Measurements from ENCODE around the gene PACC1.
"Not testable (repeated sequence)": the region's sequence is repeated elsewhere in the genome, so short reads cannot be mapped to it uniquely, and the experiment has no call there.

Gene PACC1

DNA sequence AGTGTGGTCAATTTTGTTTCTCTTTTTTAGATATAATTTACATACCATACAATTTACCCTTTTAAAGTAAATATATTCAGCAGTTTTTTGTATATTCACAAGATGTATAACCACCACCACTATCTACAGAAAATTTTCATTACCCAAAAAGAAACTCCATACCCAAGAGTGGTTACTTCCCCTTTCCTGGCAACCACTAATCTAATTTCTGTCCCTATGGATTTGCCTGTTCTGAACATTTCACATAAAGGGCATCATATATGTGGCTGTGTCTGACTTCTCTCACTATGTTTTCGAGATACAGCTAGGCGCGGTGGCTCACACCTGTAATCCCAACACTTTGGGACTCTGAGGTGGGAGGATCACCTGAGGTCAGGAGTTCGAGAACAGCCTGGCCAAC lies 13.6 kb downstream of the PACC1 start:
- Histone ChIP-seq H3K36me3 (ENCODE audit: control insufficient read depth, insufficient read depth, low read length) (peaks cover 4% of the 10 kb centered on the region), H3K27me3 (replicated peaks; ENCODE audit: control insufficient read depth, insufficient read depth, low read length, poor library complexity, severe bottlenecking) (no peaks in the 10 kb centered on the region), H3K9me3 (ENCODE audit: control insufficient read depth, low read length) (no peaks in the 10 kb centered on the region), H3K27ac (ENCODE audit: insufficient read depth, low read length, poor library complexity, severe bottlenecking) (no peak overlapping the region), H3K4me1 (ENCODE audit: control insufficient read depth, insufficient read depth, low read length, poor library complexity, severe bottlenecking) (no peaks in the 10 kb centered on the region), H3K4me3 (ENCODE audit: insufficient read depth, low read depth, low read length, poor library complexity, severe bottlenecking) (no peak overlapping the region)
- DNase-seq = no peak

DNA sequence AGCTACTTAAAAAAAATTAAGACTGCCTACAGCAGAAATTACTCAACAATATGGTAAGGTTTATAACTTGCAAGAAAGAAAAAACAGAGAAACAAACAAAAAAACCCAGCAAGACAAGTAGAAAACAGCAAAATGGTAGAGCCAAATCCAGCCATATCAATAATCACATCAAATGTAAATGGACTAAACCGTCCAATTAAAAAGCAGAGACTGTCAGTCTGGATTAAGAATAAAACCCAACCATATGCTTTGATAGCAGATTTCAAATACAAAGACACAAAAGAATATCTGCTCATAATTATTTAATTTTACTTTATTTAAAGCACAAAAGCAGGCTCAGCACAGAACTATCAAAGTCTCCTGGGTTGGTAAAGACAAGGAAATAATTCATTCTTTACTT lies 17.5 kb downstream of the PACC1 start:
- Histone ChIP-seq H3K4me3 (ENCODE audit: insufficient read depth, low read depth, low read length, poor library complexity, severe bottlenecking) (no peak overlapping the region), H3K27me3 (replicated peaks; ENCODE audit: control insufficient read depth, insufficient read depth, low read length, poor library complexity, severe bottlenecking) (no peaks in the 10 kb centered on the region), H3K4me1 (ENCODE audit: control insufficient read depth, insufficient read depth, low read length, poor library complexity, severe bottlenecking) (no peaks in the 10 kb centered on the region), H3K36me3 (ENCODE audit: control insufficient read depth, insufficient read depth, low read length) (no peaks in the 10 kb centered on the region), H3K27ac (ENCODE audit: insufficient read depth, low read length, poor library complexity, severe bottlenecking) (no peak overlapping the region), H3K9me3 (ENCODE audit: control insufficient read depth, low read length) (no peaks in the 10 kb centered on the region)
- no peak for DNase-seq

DNA sequence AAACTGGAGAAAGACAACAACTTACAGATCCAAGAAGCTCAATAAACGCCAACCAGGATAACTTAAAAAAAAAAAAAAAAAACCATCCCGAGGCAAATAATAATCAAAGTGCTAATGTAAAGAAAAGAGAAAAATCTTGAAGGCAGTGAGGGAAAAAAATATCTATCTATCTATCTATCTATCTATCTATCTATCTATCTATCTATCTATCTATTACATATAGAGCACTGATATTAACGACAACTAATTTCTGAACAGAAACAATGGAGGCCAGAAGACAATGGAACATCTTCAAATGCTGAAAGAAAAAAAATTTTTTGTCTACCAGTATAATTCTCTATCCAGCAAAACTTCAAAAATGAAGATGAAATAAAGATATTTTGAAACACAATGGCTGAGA lies 18.0 kb downstream of the PACC1 start:
- Histone ChIP-seq H3K36me3 (ENCODE audit: control insufficient read depth, insufficient read depth, low read length) (no peaks in the 10 kb centered on the region), H3K4me1 (ENCODE audit: control insufficient read depth, insufficient read depth, low read length, poor library complexity, severe bottlenecking) (no peaks in the 10 kb centered on the region), H3K9me3 (ENCODE audit: control insufficient read depth, low read length) (no peaks in the 10 kb centered on the region), H3K27ac (ENCODE audit: insufficient read depth, low read length, poor library complexity, severe bottlenecking) (no peak overlapping the region), H3K4me3 (ENCODE audit: insufficient read depth, low read depth, low read length, poor library complexity, severe bottlenecking) (no peak overlapping the region), H3K27me3 (replicated peaks; ENCODE audit: control insufficient read depth, insufficient read depth, low read length, poor library complexity, severe bottlenecking) (no peaks in the 10 kb centered on the region)
- no peak for DNase-seq

DNA sequence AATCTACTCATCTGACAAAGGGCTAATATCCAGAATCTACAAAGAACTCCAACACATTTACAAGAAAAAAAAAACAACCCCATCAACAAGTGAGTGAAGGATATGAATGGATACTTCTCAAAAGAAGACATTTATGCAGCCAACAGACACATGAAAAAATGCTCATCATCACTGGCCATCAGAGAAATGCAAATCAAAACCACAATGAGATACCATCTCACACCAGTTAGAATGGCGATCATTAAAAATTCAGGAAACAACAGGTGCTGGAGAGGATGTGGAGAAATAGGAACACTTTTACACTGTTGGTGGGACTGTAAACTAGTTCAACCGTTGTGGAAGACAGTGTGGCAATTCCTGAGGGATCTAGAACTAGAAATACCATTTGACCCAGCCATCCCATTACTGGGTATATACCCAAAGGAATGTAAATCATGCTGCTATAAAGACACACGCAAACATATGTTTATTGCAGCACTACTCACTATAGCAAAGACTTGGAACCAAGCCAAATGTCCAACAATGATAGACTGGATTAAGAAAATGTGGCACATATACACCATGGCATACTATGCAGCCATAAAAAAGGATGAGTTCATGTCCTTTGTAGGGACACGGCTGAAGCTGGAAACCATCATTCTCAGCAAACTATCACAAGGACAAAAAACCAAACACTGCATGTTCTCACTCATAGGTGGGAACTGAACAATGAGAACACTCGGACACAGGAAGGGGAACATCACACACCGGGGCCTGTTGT lies 18.8 kb downstream of the PACC1 start:
- H3K9me3 ChIP-seq (ENCODE audit: control insufficient read depth, low read length); H3K4me3 ChIP-seq (ENCODE audit: insufficient read depth, low read depth, low read length, poor library complexity, severe bottlenecking); H3K4me1 ChIP-seq (ENCODE audit: control insufficient read depth, insufficient read depth, low read length, poor library complexity, severe bottlenecking); H3K36me3 ChIP-seq (ENCODE audit: control insufficient read depth, insufficient read depth, low read length); H3K27me3 ChIP-seq (replicated peaks; ENCODE audit: control insufficient read depth, insufficient read depth, low read length, poor library complexity, severe bottlenecking); H3K27ac ChIP-seq (ENCODE audit: insufficient read depth, low read length, poor library complexity, severe bottlenecking); DNase-seq: not testable (repeated sequence)

DNA sequence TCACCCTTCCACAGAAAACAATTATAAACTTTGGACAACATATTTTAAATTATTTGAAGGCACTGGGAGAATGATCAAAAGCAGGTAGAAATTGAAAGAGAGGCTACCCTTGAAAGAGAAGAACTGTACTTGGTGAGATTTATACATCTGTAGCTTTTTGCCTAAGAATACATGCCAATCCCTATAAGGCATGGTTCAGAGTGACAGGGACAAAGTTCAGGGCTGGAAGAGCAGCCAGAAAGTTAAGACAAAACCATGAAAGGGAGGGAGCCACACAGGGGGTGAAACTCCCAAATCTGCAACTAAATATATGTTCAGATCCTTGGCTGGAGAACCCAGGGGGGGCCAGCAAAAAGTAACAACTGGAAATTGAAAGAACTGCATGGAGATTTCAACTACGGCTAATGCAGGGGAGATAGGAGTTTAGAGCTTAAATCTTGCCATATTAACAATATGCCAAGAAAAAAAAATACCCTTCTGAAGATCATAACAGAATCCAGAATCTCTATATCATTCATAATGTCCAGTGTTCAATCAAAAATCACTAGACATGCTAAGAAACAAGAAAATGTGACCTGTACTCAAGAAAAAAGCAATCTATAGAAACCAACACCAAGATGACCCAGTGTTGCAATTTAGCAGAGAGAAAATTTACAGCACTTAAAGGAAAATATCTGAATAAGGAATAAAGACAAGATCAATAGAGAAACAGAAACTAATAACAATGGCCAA lies 25.5 kb downstream of the PACC1 start:
- Histone ChIP-seq H3K27me3 (replicated peaks; ENCODE audit: control insufficient read depth, insufficient read depth, low read length, poor library complexity, severe bottlenecking) (no peaks in the 10 kb centered on the region), H3K9me3 (ENCODE audit: control insufficient read depth, low read length) (no peaks in the 10 kb centered on the region), H3K36me3 (ENCODE audit: control insufficient read depth, insufficient read depth, low read length) (peaks cover 23% of the 10 kb centered on the region), H3K27ac (ENCODE audit: insufficient read depth, low read length, poor library complexity, severe bottlenecking) (no peak overlapping the region), H3K4me1 (ENCODE audit: control insufficient read depth, insufficient read depth, low read length, poor library complexity, severe bottlenecking) (no peaks in the 10 kb centered on the region), H3K4me3 (ENCODE audit: insufficient read depth, low read depth, low read length, poor library complexity, severe bottlenecking) (no peak overlapping the region)
- no peak for DNase-seq

DNA sequence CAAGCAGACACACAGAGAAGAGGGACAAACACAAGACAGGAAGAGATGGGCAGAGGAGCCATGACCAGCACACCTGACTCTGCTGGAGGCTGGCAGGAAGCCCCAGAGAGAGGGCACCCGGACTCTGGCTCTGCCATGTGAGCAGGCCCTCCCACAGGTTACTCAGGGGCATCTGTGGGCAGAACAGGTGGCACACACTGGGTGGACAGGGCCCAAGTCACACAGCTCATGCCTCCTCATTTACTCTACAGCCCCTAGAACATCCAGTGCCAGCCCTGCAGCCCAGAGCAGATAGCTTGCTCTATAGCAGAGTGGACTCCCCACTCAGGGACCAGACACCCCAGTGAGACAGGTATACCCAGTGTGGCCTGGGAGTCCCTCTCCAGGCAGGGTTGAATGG lies 28.7 kb downstream of the PACC1 start:
- H3K36me3 ChIP-seq (ENCODE audit: control insufficient read depth, insufficient read depth, low read length) = peaks cover 41% of the 10 kb centered on the region
- H3K4me3 ChIP-seq (ENCODE audit: insufficient read depth, low read depth, low read length, poor library complexity, severe bottlenecking) = no peak overlapping the region
- DNase-seq = no peak
- H3K27ac ChIP-seq (ENCODE audit: insufficient read depth, low read length, poor library complexity, severe bottlenecking) = no peak overlapping the region
- no peaks in the 10 kb centered on the region for H3K27me3 ChIP-seq (replicated peaks; ENCODE audit: control insufficient read depth, insufficient read depth, low read length, poor library complexity, severe bottlenecking)
- H3K4me1 ChIP-seq (ENCODE audit: control insufficient read depth, insufficient read depth, low read length, poor library complexity, severe bottlenecking) = no peaks in the 10 kb centered on the region
- no peaks in the 10 kb centered on the region for H3K9me3 ChIP-seq (ENCODE audit: control insufficient read depth, low read length)

DNA sequence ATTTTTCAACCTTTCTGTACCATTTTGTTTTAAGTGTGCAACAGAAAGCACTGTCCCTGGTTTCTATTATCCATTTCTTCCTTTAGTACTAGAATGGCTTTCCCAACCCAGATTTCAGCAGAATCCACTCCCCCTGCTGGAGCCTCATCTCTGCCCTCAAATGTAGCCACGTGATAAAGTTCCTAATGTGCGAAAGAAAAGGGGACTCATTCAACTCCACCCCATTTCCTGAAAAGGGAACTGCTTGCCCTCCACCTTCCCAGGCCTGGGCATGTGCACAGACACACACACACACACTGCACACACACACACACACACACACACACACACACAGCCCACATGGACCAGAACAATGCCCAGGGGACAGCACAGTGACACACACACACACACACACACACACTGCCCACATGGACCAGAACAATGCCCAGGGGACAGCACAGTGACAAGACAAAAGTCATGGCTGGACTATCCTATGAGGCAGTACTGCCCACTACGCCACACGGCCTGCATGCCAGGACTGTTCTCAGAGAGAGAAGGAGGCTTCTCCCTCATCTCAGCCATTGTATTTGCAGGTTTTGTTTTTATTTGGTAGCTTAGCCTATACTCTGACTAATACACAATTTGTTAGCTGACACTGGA lies 33.2 kb downstream of the PACC1 start:
- Histone ChIP-seq H3K27ac (ENCODE audit: insufficient read depth, low read length, poor library complexity, severe bottlenecking) (no peak overlapping the region), H3K4me3 (ENCODE audit: insufficient read depth, low read depth, low read length, poor library complexity, severe bottlenecking) (no peak overlapping the region), H3K27me3 (replicated peaks; ENCODE audit: control insufficient read depth, insufficient read depth, low read length, poor library complexity, severe bottlenecking) (no peaks in the 10 kb centered on the region), H3K4me1 (ENCODE audit: control insufficient read depth, insufficient read depth, low read length, poor library complexity, severe bottlenecking) (no peaks in the 10 kb centered on the region), H3K36me3 (ENCODE audit: control insufficient read depth, insufficient read depth, low read length) (peaks cover 51% of the 10 kb centered on the region), H3K9me3 (ENCODE audit: control insufficient read depth, low read length) (no peaks in the 10 kb centered on the region)
- DNase-seq = no peak

DNA sequence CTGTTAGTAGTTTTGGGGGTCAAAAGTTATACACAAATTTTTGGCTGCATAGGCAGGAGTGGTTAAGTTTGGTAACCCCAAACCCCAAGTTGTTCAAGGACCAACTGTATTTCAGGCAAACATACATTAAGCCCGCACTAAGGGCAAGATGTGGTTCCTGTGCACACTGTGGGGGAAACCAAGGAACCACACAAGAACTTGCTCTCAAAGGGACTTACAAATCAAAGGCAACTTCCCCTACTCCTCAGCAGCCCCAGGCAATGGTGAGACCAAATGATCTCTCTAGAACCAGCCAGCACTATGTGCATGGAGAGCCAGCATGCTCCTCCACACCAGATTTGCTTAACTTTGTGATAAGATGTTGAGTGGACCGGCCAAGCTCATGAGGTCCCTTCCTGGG lies 35.3 kb downstream of the PACC1 start:
- H3K4me1 ChIP-seq (ENCODE audit: control insufficient read depth, insufficient read depth, low read length, poor library complexity, severe bottlenecking) = no peaks in the 10 kb centered on the region
- no peak overlapping the region for H3K4me3 ChIP-seq (ENCODE audit: insufficient read depth, low read depth, low read length, poor library complexity, severe bottlenecking)
- H3K27me3 ChIP-seq (replicated peaks; ENCODE audit: control insufficient read depth, insufficient read depth, low read length, poor library complexity, severe bottlenecking) = no peaks in the 10 kb centered on the region
- DNase-seq = no peak
- no peaks in the 10 kb centered on the region for H3K9me3 ChIP-seq (ENCODE audit: control insufficient read depth, low read length)
- peaks cover 32% of the 10 kb centered on the region for H3K36me3 ChIP-seq (ENCODE audit: control insufficient read depth, insufficient read depth, low read length)
- no peak overlapping the region for H3K27ac ChIP-seq (ENCODE audit: insufficient read depth, low read length, poor library complexity, severe bottlenecking)

DNA sequence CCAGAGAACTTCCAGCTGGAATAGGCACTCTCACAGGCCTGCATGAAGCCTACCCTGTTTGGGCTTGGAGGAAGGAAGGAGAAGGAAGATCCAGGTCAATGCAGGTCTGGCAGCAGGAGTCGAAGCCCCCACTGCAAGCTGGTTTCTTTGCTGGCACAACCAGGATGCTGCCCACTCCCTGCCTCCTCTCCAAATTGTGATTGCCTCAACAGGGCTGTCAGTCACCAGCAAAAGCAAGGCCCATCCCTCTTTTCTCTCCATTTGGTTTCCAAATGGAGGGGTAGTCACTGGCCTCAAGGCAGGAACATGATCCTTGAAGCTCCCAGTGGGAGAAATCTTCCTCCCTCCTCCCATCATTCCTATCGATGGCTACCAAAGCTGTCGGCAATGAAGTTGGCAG lies 37.0 kb downstream of the PACC1 start:
- no peak overlapping the region for H3K27ac ChIP-seq (ENCODE audit: insufficient read depth, low read length, poor library complexity, severe bottlenecking)
- H3K27me3 ChIP-seq (replicated peaks; ENCODE audit: control insufficient read depth, insufficient read depth, low read length, poor library complexity, severe bottlenecking) = no peaks in the 10 kb centered on the region
- H3K36me3 ChIP-seq (ENCODE audit: control insufficient read depth, insufficient read depth, low read length) = peaks cover 26% of the 10 kb centered on the region
- H3K4me3 ChIP-seq (ENCODE audit: insufficient read depth, low read depth, low read length, poor library complexity, severe bottlenecking) = no peak overlapping the region
- no peak for DNase-seq
- H3K4me1 ChIP-seq (ENCODE audit: control insufficient read depth, insufficient read depth, low read length, poor library complexity, severe bottlenecking) = no peaks in the 10 kb centered on the region
- no peaks in the 10 kb centered on the region for H3K9me3 ChIP-seq (ENCODE audit: control insufficient read depth, low read length)

DNA sequence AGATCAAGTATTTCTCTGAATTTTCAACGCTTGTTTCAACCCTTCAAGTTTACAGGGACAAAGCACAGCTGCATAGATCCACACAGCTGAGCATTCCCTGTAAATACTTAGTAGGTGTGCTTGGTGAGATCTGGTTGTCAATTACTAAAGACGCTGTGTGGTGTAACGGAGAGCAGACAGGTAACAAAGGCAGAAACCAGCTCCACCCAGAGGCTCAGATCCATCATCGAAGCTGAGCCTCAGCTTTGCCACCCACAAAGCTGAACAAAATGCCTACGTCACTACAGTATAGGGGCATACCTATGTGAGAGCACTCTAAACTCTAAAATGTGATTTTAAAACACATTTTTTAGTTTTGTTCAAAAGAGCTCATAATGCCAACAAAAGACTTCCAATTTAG lies 38.7 kb downstream of the PACC1 start:
- H3K27ac ChIP-seq (ENCODE audit: insufficient read depth, low read length, poor library complexity, severe bottlenecking) = no peak overlapping the region
- peaks cover 22% of the 10 kb centered on the region for H3K36me3 ChIP-seq (ENCODE audit: control insufficient read depth, insufficient read depth, low read length)
- H3K27me3 ChIP-seq (replicated peaks; ENCODE audit: control insufficient read depth, insufficient read depth, low read length, poor library complexity, severe bottlenecking) = no peaks in the 10 kb centered on the region
- H3K9me3 ChIP-seq (ENCODE audit: control insufficient read depth, low read length) = no peaks in the 10 kb centered on the region
- no peak overlapping the region for H3K4me3 ChIP-seq (ENCODE audit: insufficient read depth, low read depth, low read length, poor library complexity, severe bottlenecking)
- no peak for DNase-seq
- H3K4me1 ChIP-seq (ENCODE audit: control insufficient read depth, insufficient read depth, low read length, poor library complexity, severe bottlenecking) = no peaks in the 10 kb centered on the region
